GM13976 (cell line): ENCODE measurements around the gene RPRD1A.
"Not testable (repeated sequence)": the region's sequence is repeated elsewhere in the genome, so short reads cannot be mapped to it uniquely, and the experiment has no call there.

Experiments used
- DNase-seq: peaks from one replicate; pipeline ENCODE4 v3.0.0; 2012; ENCODE audit warnings: low spot score
- in situ Hi-C: fragments of 300-500 bp; cut with MboI; formaldehyde crosslinking; loops from one replicate; pipeline ENCODE4 v1.12.0; 2022; ENCODE audit warnings: low sequenced_read_pairs, mixed read lengths, inconsistent platforms; ENCODE audit not compliant: unreplicated experiment
- TF ChIP-seq, protein P1 (sequence below): IDR thresholded peaks from 2 replicates; pipeline ENCODE4 v1.5.1; 2012; ENCODE audit warnings: borderline replicate concordance, mild to moderate bottlenecking; ENCODE audit not compliant: insufficient read depth; ENCODE audit errors: extremely low read depth, missing control alignments, control extremely low read depth

RPRD1A gene

DNA sequence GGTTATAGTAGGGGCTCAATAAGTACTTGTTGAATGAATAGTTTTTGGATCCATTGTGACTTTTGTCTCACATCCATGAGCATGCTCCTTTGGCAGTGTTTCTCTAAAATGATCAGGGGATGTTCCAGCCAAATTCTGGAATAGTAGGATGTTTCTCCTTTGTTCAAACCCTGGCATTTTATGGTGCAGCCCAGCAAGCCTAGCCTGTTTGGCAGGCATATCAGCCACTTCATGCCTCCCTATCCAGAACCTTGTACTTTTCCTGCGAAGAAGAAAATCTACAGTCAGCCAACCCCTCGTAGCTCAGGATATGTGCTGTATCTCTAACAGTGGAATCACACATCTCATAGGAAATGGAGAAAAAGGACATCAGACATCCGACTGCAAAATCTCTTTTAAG, 27.1 kb upstream of the RPRD1A start:
- no peak for DNase-seq
- in situ Hi-C loops = loop anchor here (5.0 to 25.0 kb wide), 2 partner anchors 188 to 718 kb away; no protein-coding TSS in a partner anchor
- TF ChIP-seq, protein P1, sequence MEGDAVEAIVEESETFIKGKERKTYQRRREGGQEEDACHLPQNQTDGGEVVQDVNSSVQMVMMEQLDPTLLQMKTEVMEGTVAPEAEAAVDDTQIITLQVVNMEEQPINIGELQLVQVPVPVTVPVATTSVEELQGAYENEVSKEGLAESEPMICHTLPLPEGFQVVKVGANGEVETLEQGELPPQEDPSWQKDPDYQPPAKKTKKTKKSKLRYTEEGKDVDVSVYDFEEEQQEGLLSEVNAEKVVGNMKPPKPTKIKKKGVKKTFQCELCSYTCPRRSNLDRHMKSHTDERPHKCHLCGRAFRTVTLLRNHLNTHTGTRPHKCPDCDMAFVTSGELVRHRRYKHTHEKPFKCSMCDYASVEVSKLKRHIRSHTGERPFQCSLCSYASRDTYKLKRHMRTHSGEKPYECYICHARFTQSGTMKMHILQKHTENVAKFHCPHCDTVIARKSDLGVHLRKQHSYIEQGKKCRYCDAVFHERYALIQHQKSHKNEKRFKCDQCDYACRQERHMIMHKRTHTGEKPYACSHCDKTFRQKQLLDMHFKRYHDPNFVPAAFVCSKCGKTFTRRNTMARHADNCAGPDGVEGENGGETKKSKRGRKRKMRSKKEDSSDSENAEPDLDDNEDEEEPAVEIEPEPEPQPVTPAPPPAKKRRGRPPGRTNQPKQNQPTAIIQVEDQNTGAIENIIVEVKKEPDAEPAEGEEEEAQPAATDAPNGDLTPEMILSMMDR = no peak

DNA sequence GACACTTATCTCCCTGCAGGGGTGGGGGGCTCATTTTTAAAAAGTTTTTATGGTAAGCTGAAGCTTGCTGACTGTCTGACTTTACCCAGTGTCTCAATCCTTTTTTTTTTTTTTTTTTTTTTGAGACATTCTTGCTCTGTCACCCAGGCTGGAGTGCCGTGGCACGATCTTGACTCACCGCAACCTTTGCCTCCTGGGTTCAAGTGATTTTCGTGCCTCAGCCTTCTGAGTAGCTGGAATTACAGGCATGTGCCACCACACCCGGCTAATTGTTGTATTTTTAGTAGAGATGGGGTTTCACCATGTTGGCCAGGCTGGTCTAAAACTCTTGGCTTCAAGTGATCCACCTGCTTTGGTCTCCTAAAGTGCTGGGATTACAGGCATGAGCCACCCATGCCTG, 24.8 kb upstream of the RPRD1A start:
- in situ Hi-C loops = loop anchor here (5.0 to 25.0 kb wide), 2 partner anchors 190 to 720 kb away; no protein-coding TSS in a partner anchor
- not testable (repeated sequence) for DNase-seq

DNA sequence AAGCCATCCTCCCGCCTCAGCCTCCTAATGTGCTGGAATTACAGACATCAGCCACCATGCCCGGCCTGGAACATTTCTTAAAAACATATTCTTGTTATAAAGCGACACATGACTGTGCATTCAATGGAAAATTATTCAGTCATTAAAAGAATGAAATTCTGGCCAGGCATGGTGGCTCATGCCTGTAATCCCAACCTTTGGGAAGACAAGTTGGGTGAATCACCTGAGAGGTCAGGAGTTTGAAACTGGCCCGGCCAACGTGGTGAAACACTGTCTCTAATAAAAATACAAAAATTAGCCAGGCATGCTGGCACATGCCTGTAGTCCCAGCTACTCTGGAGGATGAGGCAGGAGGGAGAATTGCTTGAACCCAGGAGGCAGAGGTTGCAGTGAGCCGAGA, 21.6 kb upstream of the RPRD1A start:
- TF ChIP-seq, protein P1 = no peak
- no peak for DNase-seq
- in situ Hi-C loops = loop anchor here (25.0 kb wide), 1 partner anchor 723 kb away; no protein-coding TSS in a partner anchor

DNA sequence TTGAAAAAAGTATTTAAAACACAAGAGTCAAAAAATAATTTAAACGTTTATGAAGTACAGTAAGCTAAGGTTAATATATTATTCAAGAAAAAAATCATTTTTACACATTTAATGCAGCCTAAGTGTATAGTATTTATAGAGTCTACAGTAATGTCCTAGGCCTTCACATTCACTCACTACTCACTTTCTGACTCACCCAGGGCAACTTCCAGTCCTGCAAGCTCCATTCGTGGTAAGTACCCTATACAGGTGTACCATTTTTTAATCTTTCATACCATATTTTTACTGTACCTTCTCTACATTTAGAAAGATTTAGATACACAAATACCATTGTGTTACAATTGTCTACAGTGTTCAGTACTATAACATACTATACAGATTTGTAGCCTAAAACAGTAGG, 20.9 kb upstream of the RPRD1A start:
- in situ Hi-C loops = loop anchor here (25.0 kb wide), 1 partner anchor 724 kb away; no protein-coding TSS in a partner anchor

DNA sequence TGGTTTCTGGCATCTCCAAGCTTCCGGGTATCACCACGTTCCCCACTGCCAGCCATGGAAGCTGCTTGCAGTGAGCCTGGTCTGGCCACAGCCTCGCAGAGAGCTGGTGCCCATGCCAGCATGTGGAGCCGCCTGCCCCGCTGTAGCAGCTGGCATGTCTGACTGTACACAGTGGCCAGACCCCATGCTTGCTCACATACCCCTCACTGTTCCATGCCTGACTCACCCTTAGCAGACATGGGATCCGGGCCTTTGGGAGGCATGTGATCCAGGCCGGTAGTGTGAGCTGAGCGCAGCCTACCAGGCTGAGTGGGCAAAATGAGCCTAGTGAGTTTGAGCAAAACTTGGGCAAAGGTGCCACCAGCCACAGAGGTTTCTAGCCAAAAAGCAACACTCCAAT, 18.8 kb upstream of the RPRD1A start:
- no peak for DNase-seq
- in situ Hi-C loops = loop anchor here (25.0 kb wide), 1 partner anchor 726 kb away; no protein-coding TSS in a partner anchor
- TF ChIP-seq, protein P1 = no peak

More for the DNA sequence above, 20.9 kb upstream of the RPRD1A start:
- DNase-seq = no peak
- TF ChIP-seq, protein P1 = no peak

DNA sequence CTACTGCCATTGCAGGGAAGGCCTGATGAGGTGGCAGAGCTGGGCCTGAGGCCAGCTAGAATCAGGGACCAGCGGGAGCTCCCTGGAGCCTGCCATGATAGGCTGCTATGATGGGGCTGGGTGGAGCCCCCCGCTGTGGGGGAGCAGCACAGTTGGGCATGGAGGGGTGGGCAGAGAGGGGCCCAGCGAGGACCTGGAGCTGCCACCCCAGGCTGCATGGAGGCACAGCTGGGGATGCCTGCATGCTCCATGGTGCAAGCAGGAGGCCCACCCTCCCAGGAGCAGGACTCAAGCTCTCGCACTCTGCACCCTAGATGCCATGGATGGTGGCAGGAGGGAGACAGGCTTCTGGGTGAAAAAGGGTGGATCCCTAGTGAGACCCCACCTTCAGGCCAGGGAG, 17.8 kb upstream of the RPRD1A start:
- in situ Hi-C loops = loop anchor here (25.0 kb wide), 1 partner anchor 727 kb away; no protein-coding TSS in a partner anchor

DNA sequence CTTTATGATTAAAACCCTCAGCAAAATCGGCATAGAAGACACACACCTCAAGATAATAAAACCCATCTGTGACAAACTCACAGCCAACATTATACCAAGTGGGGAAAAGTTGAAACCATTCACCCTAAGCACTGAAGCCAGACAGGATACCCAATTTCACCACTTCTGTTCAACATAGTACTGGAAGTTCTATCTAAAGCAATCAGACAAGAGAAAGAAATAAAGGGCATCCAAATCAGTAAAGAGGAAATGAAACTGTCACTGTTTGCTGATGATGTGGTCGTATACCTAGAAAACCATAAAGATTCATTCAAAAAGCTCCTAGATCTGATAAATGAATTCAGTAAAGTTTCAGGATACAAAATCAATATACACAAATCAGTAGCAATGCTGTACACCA, 16.4 kb upstream of the RPRD1A start:
- in situ Hi-C loops = loop anchor here (25.0 kb wide), 1 partner anchor 729 kb away; no protein-coding TSS in a partner anchor
- no peak for DNase-seq
- TF ChIP-seq, protein P1 = no peak

More for the DNA sequence above, 17.8 kb upstream of the RPRD1A start:
- no peak for DNase-seq
- TF ChIP-seq, protein P1 = no peak

DNA sequence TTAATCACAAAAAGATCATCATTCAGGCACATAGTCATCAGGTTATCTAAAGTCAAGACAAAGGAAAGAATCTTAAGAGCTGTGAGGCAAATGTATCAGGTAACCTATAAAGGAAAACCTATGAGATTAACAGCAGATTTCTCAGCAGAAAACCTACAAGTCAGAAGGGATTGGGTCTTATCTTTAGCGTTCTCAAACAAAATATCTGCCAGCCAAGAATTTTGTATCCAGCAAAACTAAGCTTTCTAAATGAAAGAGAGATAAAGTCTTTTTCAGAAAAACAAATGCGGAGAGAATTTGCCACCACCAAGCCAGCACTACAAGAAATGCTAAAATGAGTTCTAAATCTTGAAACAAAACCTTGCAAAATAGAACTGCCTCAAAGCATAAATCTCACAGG, 13.8 kb upstream of the RPRD1A start:
- DNase-seq = not testable (repeated sequence)
- in situ Hi-C loops = loop anchor here (25.0 kb wide), 1 partner anchor 731 kb away; no protein-coding TSS in a partner anchor
